ENCODE results near the gene SLC9A9. TPM values are rescaled to one million over a fixed set of nuclear protein-coding genes. Genes with fewer than 3 reads are reported as not detected.

Gene SLC9A9
- total and polyA plus RNA-seq, 2 donors (not counting 1 experiment from before 2014, with no cell fraction given), result 14.3 to 74.0 TPM

DNA sequence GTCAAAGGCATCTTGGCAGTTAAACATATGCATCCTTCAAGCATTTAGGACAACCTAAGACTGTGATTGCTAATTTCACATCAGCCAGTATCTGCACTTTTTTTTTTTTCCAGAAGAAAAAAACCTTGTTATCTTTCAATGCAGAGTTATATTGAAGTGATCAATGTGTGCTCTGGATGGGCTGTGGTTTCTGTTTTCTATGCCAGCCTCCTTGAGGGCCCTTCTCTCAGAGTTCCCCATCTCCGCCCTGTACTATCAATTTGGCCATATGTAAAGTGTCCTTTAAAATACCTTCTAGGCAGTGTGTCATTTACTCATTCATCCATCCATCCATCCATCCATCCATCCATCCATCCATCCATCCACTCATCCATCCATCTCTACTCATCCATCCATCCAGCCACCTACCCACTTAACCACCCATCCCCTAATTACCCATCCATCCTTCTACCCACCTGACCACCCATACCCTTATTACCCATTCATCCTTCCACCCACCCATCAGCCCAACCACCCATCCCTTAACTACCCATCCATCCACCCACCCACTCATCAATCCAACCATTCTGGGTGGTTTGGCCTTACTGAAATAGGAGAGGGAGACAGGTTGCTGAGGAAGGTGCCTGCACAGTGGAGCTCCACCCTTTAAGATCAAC, 406.6 kb downstream of the SLC9A9 start:
- Histone ChIP-seq H2AFZ (ENCODE audit: low read length) (no peak overlapping the region), H3K27me3 (ENCODE audit: control insufficient read depth, insufficient read depth, low read length) (no peaks in the 10 kb centered on the region)
- no peak for TF ChIP-seq EZH2 (IDR thresholded peaks at IDR 0.05; ENCODE audit: low read length, missing control alignments)
- TF ChIP-seq, protein P1, sequence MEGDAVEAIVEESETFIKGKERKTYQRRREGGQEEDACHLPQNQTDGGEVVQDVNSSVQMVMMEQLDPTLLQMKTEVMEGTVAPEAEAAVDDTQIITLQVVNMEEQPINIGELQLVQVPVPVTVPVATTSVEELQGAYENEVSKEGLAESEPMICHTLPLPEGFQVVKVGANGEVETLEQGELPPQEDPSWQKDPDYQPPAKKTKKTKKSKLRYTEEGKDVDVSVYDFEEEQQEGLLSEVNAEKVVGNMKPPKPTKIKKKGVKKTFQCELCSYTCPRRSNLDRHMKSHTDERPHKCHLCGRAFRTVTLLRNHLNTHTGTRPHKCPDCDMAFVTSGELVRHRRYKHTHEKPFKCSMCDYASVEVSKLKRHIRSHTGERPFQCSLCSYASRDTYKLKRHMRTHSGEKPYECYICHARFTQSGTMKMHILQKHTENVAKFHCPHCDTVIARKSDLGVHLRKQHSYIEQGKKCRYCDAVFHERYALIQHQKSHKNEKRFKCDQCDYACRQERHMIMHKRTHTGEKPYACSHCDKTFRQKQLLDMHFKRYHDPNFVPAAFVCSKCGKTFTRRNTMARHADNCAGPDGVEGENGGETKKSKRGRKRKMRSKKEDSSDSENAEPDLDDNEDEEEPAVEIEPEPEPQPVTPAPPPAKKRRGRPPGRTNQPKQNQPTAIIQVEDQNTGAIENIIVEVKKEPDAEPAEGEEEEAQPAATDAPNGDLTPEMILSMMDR (conservative IDR thresholded peaks at IDR 0.05 in 1 of 2, IDR thresholded peaks at IDR 0.05 in 1 of 2; ENCODE audit: low read depth in 1 of 2, low read length in 2 of 2), result no peak

GRCh38 chr3:143439817-143440216, 408.5 kb downstream of the SLC9A9 start:
- no peaks in the 10 kb centered on the region for H3K27me3 ChIP-seq (ENCODE audit: control insufficient read depth, insufficient read depth, low read length)
- DNase-seq (ENCODE audit: low read depth in 2 of 2), result no peak
- H3K36me3 ChIP-seq (ENCODE audit: control insufficient read depth, insufficient read depth, low read length), result no peaks in the 10 kb centered on the region
- no peaks in the 10 kb centered on the region for H3K9me3 ChIP-seq (ENCODE audit: control insufficient read depth, insufficient read depth, low read depth, low read length)
- H3K4me3 ChIP-seq (replicated peaks in 1 of 4; ENCODE audit: control extremely low read depth in 1 of 4, insufficient read depth in 1 of 4, low read depth in 3 of 4, low read length in 4 of 4), result no peak overlapping the region
- TF ChIP-seq, protein P1 (conservative IDR thresholded peaks at IDR 0.05 in 1 of 2, IDR thresholded peaks at IDR 0.05 in 1 of 2; ENCODE audit: low read depth in 1 of 2, low read length in 2 of 2), result no peak
- TF ChIP-seq EZH2 (IDR thresholded peaks at IDR 0.05; ENCODE audit: low read length, missing control alignments), result no peak
- H3K4me1 ChIP-seq (ENCODE audit: control insufficient read depth, extremely low read depth, insufficient read depth, low read length), result peaks cover 10% of the 10 kb centered on the region
- no peak overlapping the region for H3K9ac ChIP-seq (ENCODE audit: insufficient read depth, low read length)
- H2AFZ ChIP-seq (ENCODE audit: low read length), result no peak overlapping the region
- no peaks in the 10 kb centered on the region for H3K79me2 ChIP-seq (ENCODE audit: control insufficient read depth, insufficient read depth, low read length)
- no peak overlapping the region for H3K4me2 ChIP-seq (ENCODE audit: extremely low read depth, insufficient read depth, low read length)
- H3K27ac ChIP-seq (ENCODE audit: insufficient read depth, low read length), result no peak overlapping the region
- H4K20me1 ChIP-seq (ENCODE audit: control insufficient read depth, extremely low read depth, insufficient read depth, low read length), result no peaks in the 10 kb centered on the region

More for the DNA sequence above, 406.6 kb downstream of the SLC9A9 start:
- no peaks in the 10 kb centered on the region for H3K79me2 ChIP-seq (ENCODE audit: control insufficient read depth, insufficient read depth, low read length)
- peaks cover 14% of the 10 kb centered on the region for H3K4me1 ChIP-seq (ENCODE audit: control insufficient read depth, extremely low read depth, insufficient read depth, low read length)
- no peak for DNase-seq (ENCODE audit: low read depth in 2 of 2)
- no peak overlapping the region for H3K4me2 ChIP-seq (ENCODE audit: extremely low read depth, insufficient read depth, low read length)
- no peak overlapping the region for H3K4me3 ChIP-seq (replicated peaks in 1 of 4; ENCODE audit: control extremely low read depth in 1 of 4, insufficient read depth in 1 of 4, low read depth in 3 of 4, low read length in 4 of 4)
- no peak overlapping the region for H3K9ac ChIP-seq (ENCODE audit: insufficient read depth, low read length)
- H3K27ac ChIP-seq (ENCODE audit: insufficient read depth, low read length), result no peak overlapping the region
- H3K36me3 ChIP-seq (ENCODE audit: control insufficient read depth, insufficient read depth, low read length), result no peaks in the 10 kb centered on the region
- no peaks in the 10 kb centered on the region for H3K9me3 ChIP-seq (ENCODE audit: control insufficient read depth, insufficient read depth, low read depth, low read length)
- no peaks in the 10 kb centered on the region for H4K20me1 ChIP-seq (ENCODE audit: control insufficient read depth, extremely low read depth, insufficient read depth, low read length)

DNA sequence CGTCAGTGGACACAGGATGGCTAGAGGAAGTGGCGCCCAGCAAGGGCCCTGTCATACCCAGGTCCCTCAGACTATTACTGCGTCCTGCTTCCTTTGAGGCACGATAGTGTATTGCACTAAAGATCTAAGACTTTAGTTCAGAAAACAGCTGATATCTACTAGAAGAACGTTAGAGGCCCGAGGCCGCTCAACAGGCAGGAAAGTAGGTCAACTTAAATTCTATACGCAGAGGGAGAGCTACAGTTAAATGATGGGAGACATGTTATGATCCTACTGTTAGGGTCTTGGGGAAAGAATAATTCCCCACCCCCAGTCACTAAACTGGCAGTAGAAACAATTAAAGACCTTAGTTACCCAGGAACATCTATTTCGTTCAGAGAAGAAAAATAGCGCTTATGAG, 410.9 kb downstream of the SLC9A9 start:
- H4K20me1 ChIP-seq (ENCODE audit: control insufficient read depth, extremely low read depth, insufficient read depth, low read length), result no peaks in the 10 kb centered on the region
- H3K9me3 ChIP-seq (ENCODE audit: control insufficient read depth, insufficient read depth, low read depth, low read length), result no peaks in the 10 kb centered on the region
- H2AFZ ChIP-seq (ENCODE audit: low read length), result no peak overlapping the region
- no peak overlapping the region for H3K9ac ChIP-seq (ENCODE audit: insufficient read depth, low read length)
- H3K27ac ChIP-seq (ENCODE audit: insufficient read depth, low read length), result no peak overlapping the region
- H3K27me3 ChIP-seq (ENCODE audit: control insufficient read depth, insufficient read depth, low read length), result no peaks in the 10 kb centered on the region
- H3K36me3 ChIP-seq (ENCODE audit: control insufficient read depth, insufficient read depth, low read length), result no peaks in the 10 kb centered on the region
- H3K4me3 ChIP-seq (replicated peaks in 1 of 4; ENCODE audit: control extremely low read depth in 1 of 4, insufficient read depth in 1 of 4, low read depth in 3 of 4, low read length in 4 of 4), result no peak overlapping the region
- no peak for DNase-seq (ENCODE audit: low read depth in 2 of 2)
- no peak for TF ChIP-seq EZH2 (IDR thresholded peaks at IDR 0.05; ENCODE audit: low read length, missing control alignments)
- TF ChIP-seq, protein P1 (conservative IDR thresholded peaks at IDR 0.05 in 1 of 2, IDR thresholded peaks at IDR 0.05 in 1 of 2; ENCODE audit: low read depth in 1 of 2, low read length in 2 of 2), result no peak
- H3K4me2 ChIP-seq (ENCODE audit: extremely low read depth, insufficient read depth, low read length), result no peak overlapping the region
- H3K79me2 ChIP-seq (ENCODE audit: control insufficient read depth, insufficient read depth, low read length), result no peaks in the 10 kb centered on the region
- peaks cover 3% of the 10 kb centered on the region for H3K4me1 ChIP-seq (ENCODE audit: control insufficient read depth, extremely low read depth, insufficient read depth, low read length)

All from fibroblast of lung (primary cell).